Islet of Langerhans (tissue), 1 donor: ENCODE data around the gene C21orf91.
A peak's percentile ranks its signal among the peaks of the same experiment; 100 is the strongest.

Experiments used
- FAIRE-seq: peaks from one replicate; lab custom pipeline; 2011; peaks lifted over from hg19 to GRCh38; lab: Jason Lieb, UNC

Gene C21orf91

GRCh38 chr21:17819114-17819876 is at the start of gene C21orf91:
Gene C21orf91, minus strand, starts transcription at chr21:17819356. Its CDS starts 1,038 bp downstream, at chr21:17818318.
- peak; percentile 24 for FAIRE-seq

GRCh38 chr21:17866590-17866989 is 47.4 kb upstream of the C21orf91 start:
- FAIRE-seq, result no peak

- no peak for FAIRE-seq
Observed at GRCh38 chr21:17859661-17860060, 40.5 kb upstream of the C21orf91 start.

- FAIRE-seq, result no peak
Observed at GRCh38 chr21:17858747-17859146, 39.6 kb upstream of the C21orf91 start.

DNA sequence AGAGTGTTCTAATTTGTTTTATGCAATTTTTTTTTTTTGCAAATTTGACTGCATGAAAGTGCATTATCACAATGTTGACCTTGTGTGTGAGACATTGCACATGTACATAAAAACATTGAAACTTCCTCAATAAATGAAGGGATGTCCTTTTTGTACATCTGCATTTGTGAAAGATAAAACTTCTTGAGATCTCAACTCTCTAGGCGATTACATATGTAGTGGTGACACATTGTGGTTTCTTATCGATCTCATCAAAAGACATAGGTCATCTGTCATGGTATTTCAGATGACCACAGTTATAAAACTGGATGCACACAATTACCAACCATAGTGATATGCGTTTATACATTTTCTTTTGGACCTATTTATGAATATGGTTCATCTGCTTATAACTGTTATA is 35.6 kb upstream of the C21orf91 start:
- FAIRE-seq, result no peak

DNA sequence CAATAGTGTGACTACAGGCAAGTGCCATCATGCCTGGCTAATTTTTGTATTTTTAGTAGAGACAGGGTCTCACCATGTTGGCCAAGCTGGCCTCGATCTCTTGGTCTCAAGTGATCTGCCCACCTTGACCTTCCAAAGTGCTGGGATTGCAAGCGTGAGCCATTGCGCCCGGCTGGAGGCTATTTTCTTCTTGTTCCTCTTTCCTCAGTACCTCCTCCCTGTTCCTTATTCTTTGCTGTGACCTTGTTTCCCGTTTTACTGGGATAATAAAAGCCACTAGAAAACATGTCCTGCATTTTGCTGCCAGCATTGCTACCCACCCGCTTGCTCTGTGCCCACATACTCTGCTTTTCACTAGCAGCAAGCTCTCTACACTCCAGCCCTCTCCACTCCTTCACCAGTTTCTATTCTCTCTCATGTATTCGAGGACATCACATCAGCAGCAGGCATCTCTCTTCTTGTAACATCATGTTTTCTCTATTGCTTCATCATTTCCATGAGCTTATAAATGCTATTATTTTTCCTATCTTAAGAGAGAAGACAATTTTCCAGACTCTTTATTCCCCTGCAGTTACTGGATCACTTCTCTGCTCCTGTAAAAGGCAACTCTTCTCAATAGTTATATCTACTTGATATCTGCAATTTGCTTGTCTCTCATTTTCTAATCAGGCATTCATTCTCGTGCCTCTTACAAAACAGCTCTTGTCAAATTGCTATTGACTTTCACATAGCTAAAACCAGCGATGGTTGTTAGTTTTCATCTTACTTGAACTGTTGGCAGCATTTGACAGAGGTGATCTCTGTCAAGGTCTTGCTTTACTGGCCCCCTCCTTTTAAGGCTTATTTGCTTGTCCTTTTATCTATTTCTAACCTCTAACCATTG is 34.5 kb upstream of the C21orf91 start:
- FAIRE-seq, result no peak

DNA sequence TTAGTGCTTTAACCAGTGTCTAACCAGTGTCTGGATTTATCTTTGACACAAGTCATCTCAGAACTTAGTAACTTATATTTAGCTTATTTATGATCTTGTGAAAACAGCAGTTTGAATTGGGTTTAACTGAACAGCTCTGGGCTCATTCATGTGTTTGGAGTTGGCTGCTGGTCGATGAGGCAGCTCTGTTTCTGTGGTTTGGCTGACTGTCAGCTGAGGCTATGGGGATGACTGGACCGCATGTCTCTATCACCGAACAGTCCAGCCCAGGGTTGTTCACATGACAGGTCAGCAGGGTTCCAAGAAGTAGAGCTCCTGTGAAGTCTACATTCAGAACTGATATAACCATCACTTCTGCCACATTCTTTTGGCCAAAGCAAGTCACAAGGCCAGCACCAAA is 29.1 kb upstream of the C21orf91 start:
- no peak for FAIRE-seq

GRCh38 chr21:17841103-17841502 is 21.9 kb upstream of the C21orf91 start:
- no peak for FAIRE-seq

GRCh38 chr21:17834639-17835354 is 15.6 kb upstream of the C21orf91 start:
- no peak for FAIRE-seq

DNA sequence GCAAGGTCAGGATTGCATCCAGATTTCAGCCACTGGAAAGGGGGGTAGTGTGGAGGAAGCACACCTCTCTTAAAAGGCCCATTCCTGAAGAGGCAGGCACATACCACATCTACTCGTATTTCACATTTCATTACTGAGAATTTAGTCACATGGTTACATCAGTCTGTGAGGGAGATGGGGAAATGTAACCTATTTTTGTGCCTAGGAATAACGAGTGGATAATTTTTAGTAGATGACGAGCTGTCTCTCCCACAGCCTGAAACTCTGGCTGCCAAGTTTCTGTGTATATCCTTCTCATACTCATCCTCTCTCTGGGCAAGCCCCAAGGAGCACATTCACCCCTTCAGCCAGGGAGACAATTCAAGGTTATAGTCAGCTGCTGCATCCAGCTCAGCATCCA is 10.3 kb upstream of the C21orf91 start:
- no peak for FAIRE-seq

- no peak for FAIRE-seq
Observed at GRCh38 chr21:17828223-17828622, 9.1 kb upstream of the C21orf91 start.

- FAIRE-seq, result no peak
Observed at GRCh38 chr21:17823846-17824245, 4.7 kb upstream of the C21orf91 start.

DNA sequence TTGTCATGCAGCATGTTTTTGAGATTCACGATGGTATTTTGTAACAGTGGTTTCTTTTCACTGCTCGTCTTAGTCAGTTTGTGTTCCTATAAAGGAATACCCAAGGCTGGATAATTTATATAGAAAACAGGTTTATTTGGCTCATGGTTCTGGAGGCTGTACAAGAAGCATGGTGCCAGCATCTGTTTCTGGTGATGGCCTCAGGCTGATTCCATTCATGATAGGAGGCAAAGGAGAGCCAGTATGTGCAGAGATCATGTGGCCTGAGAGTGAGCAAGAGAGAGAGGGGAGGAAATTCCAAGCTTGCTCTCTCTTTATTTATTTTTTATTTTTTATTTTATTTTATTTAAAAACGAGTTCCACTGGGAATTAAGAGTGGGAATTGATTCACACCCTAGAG is 2.0 kb upstream of the C21orf91 start:
- FAIRE-seq, result no peak

GRCh38 chr21:17819877-17820229 is 697 bp upstream of the C21orf91 start:
- no peak for FAIRE-seq

DNA sequence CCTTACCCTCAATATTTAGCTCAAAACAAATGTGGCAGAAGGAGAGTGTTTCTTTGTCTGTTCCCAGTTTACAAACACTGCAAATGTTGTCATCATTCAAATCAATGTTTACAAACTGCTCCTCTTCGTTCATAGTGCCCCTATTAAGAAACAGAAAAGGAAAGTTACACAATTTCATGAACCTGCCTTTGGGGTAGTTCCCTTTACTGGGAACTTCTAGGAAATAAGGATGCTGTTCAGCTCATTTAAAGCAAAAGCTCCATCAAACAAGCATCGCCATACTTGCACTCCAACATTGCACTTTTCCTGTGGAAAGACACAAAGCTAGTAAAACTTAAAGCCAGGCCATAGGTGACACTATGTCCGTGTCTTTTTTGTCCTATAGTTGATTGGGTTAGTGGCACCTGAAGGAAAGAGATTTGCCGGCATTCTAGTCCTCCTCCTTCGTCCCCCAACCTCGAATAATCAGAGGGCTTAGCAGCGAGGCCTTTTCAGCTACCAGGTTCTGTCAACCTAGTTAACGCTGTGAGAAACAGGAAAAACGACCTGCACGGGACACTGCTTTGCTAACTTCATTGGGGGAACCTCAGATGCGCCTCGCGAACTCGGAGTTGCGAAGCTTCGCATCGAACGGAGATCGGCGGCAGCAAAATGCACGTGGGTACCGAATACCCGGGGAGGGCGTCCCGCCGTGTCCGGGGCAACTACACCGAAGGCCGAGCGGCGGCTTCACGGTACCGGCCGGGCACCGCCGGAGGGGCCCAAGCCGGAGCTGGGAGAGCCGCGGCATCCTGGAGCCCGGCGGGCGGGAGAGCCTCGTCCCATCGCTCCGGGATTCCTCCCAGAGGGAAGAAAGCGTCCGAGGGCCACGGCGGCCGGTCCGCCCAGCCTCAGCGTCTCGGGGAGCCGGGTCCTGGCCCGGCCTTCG is 706 bp downstream of the C21orf91 start:
- FAIRE-seq, result no peak

DNA sequence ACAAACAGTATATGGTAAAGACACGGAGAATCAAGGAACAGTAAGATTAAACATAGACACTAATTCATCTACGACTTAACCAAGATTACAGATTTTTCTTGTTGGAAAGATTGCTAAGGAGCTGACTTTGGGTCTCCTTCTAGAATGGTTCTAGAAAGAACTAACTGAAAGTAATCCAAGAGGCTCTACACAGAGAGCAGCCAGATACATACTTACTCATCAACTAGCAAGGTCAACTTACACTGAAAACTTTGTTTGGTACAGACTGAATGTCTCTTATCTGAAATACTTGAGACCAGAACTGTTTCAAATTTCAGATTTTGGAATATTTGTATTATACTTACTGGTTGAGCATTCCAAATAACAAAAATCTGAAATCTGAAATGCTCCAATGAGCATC is 5.8 kb downstream of the C21orf91 start:
- FAIRE-seq, result no peak

DNA sequence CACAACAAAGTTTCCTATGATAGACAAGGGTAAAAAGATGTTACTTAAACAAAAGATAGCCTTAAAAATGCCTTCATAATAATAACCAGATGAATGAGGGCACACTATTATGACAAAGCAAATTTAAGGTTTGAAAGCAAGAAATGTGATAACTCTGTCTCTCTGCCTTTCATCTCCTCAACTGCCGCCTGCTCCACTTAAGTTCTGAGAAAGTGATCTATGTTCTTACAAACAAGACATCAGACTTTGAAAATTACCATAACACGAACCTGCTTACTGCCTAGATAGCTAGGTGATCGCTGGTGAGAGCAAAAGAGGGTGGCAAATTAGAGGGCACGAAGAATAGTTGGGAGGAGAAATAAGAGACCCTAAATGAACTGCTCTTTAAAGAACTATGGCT is 13.2 kb downstream of the C21orf91 start:
- FAIRE-seq, result no peak

GRCh38 chr21:17803536-17803935 is 15.6 kb downstream of the C21orf91 start:
- FAIRE-seq, result no peak

- FAIRE-seq, result no peak
Observed at GRCh38 chr21:17802572-17802971, 16.6 kb downstream of the C21orf91 start.

- no peak for FAIRE-seq
Observed at GRCh38 chr21:17799414-17800164, 19.6 kb downstream of the C21orf91 start.

DNA sequence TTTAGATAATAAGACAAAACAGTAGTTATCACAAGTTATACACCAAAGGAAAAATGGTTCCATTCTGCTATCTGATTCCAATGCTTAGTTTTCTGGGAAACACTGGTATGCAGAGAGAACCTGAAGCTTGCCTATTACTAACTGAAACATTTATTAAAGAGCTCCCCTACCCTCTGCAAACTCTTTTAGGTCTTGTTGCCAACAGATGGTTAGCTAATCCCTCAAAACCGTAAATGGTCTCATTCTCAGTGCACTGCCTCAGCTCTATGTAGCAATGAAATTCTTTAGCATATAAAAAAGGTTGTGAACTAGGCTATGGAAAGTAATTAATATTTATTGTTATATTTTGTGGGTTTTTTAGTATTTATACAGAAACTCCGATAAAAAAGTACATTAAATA is 20.4 kb downstream of the C21orf91 start:
- no peak for FAIRE-seq
